Measurements from ENCODE around the gene MYH4. TPM values are rescaled to one million over a fixed set of nuclear protein-coding genes. Genes with fewer than 3 reads are reported as not detected.

The MYH4 gene
- total and polyA plus RNA-seq, 2 donors (not counting 3 experiments of a cell fraction or from before 2014, with no cell fraction given): not detected

DNA sequence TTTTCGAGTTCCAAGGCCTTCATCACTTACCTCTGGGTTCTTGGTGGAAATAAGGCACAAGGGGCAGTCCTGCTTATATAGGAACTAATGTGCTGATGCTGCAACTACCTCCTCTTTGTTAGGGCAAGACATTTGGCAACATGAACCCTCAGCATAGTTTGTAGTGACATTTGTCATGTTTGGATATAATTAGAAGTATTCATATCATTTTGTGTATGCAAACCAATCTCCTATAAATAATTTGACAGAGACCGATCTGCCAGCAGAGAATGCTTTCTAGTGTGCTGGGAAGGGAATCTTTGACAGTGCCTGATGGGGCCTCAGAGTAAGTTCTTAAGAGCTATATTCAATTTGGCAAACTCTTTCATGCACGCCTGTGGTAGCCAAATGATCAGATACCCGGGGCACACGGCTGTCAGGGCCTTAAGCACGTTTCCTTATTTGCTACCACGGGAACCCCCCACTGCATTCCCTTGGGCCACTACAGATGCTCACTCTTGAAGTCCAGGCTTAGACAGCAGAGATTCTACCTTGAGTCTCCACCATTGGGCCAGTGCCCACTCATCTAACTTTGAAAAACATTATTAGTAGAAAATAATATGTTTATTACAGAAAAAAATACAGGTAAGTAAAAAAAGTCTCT is 47.3 kb downstream of the MYH4 start, which contains the start of gene MYH8:
TSS of gene MYH8 (minus strand) at position 51 of the 643 bp plus-strand sequence. CDS start 1,723 bp downstream, outside the sequence.
- no TSS peak for BruUV-seq (replicated peaks)
- DNase-seq (ENCODE audit: low read depth, low spot score) (no peak), FAIRE-seq (no peak)
- H3K79me2 ChIP-seq (ENCODE audit: control insufficient read depth, insufficient read depth, low read length): no peaks in the 10 kb centered on the region
- no peaks in the 10 kb centered on the region for H3K4me1 ChIP-seq (ENCODE audit: control insufficient read depth, extremely low read depth, insufficient read depth, low read length)
- dilution Hi-C loops (cut with MboI; ENCODE audit: extremely low pct_ligation_motif_present, low sequenced_read_pairs): no loop called here
- intact Hi-C loops (cut with micrococcal nuclease): loop anchor here (5.0 kb wide), 1 partner anchor 130 kb away; no protein-coding TSS in a partner anchor
- H3K4me3 ChIP-seq (replicated peaks in 1 of 3; ENCODE audit: insufficient read depth in 1 of 3, low read depth in 1 of 3, low read length in 3 of 3): no peak within 1 kb of the TSS
- H4K20me1 ChIP-seq (replicated peaks; ENCODE audit: control insufficient read depth, extremely low read depth, insufficient read depth, low read length): no peaks in the 10 kb centered on the region
- H3K9ac ChIP-seq (replicated peaks; ENCODE audit: extremely low read depth, insufficient read depth, low read length): no peak within 1 kb of the TSS
- no peaks in the 10 kb centered on the region for H3K36me3 ChIP-seq (ENCODE audit: control insufficient read depth in 2 of 2, extremely low read depth in 1 of 2, insufficient read depth in 2 of 2, low read length in 2 of 2)
- H3K9me1 ChIP-seq (replicated peaks; ENCODE audit: control insufficient read depth, extremely low read depth, insufficient read depth, low read length): no peaks in the 10 kb centered on the region
- no peak within 1 kb of the TSS for H3K4me2 ChIP-seq (ENCODE audit: insufficient read depth, low read length)
- POLR2A ChIA-PET: no interaction called here
- no peak within 1 kb of the TSS for H3K27ac ChIP-seq (ENCODE audit: insufficient read depth, low read depth, low read length)
- H3K9me3 ChIP-seq (replicated peaks; ENCODE audit: control insufficient read depth, insufficient read depth, low read length): no peaks in the 10 kb centered on the region
- CTCF ChIA-PET: no interaction called here
- no peak for TF ChIP-seq POLR2A (IDR thresholded peaks at IDR 0.05; ENCODE audit: low read depth, low read length)
- no peaks in the 10 kb centered on the region for H3K27me3 ChIP-seq (ENCODE audit: control insufficient read depth in 2 of 2, insufficient read depth in 2 of 2, low read length in 2 of 2)
- no peak within 1 kb of the TSS for H2AFZ ChIP-seq (ENCODE audit: low read depth, low read length)

GRCh38 chr17:10421211-10421610 is 48.1 kb downstream of the MYH4 start:
- H3K9ac ChIP-seq (replicated peaks; ENCODE audit: extremely low read depth, insufficient read depth, low read length): no peak overlapping the region
- H3K27ac ChIP-seq (ENCODE audit: insufficient read depth, low read depth, low read length): no peak overlapping the region
- POLR2A ChIA-PET: no interaction called here
- no peaks in the 10 kb centered on the region for H3K79me2 ChIP-seq (ENCODE audit: control insufficient read depth, insufficient read depth, low read length)
- dilution Hi-C loops (cut with MboI; ENCODE audit: extremely low pct_ligation_motif_present, low sequenced_read_pairs): no loop called here
- FAIRE-seq (no peak), DNase-seq (ENCODE audit: low read depth, low spot score) (no peak)
- no peaks in the 10 kb centered on the region for H3K36me3 ChIP-seq (ENCODE audit: control insufficient read depth in 2 of 2, extremely low read depth in 1 of 2, insufficient read depth in 2 of 2, low read length in 2 of 2)
- no peak overlapping the region for H3K4me2 ChIP-seq (ENCODE audit: insufficient read depth, low read length)
- TF ChIP-seq MAX (IDR thresholded peaks at IDR 0.05; ENCODE audit: insufficient read depth, insufficient read length): no peak
- TF ChIP-seq MYC (IDR thresholded peaks at IDR 0.05; ENCODE audit: low read depth, low read length): no peak
- no peak for TF ChIP-seq GATA2 (IDR thresholded peaks at IDR 0.05; ENCODE audit: insufficient read depth, insufficient read length, low read depth, low read length)
- TF ChIP-seq JUN (IDR thresholded peaks at IDR 0.05; ENCODE audit: borderline replicate concordance, insufficient read depth, insufficient read length, low read depth): no peak
- no peaks in the 10 kb centered on the region for H4K20me1 ChIP-seq (replicated peaks; ENCODE audit: control insufficient read depth, extremely low read depth, insufficient read depth, low read length)
- H3K27me3 ChIP-seq (ENCODE audit: control insufficient read depth in 2 of 2, insufficient read depth in 2 of 2, low read length in 2 of 2): no peaks in the 10 kb centered on the region
- no peaks in the 10 kb centered on the region for H3K9me1 ChIP-seq (replicated peaks; ENCODE audit: control insufficient read depth, extremely low read depth, insufficient read depth, low read length)
- H3K4me1 ChIP-seq (ENCODE audit: control insufficient read depth, extremely low read depth, insufficient read depth, low read length): no peaks in the 10 kb centered on the region
- BruUV-seq (replicated peaks): no TSS peak
- no peak overlapping the region for H2AFZ ChIP-seq (ENCODE audit: low read depth, low read length)
- intact Hi-C loops (cut with micrococcal nuclease): loop anchor here (5.0 kb wide), 1 partner anchor 131 kb away; no protein-coding TSS in a partner anchor
- H3K9me3 ChIP-seq (replicated peaks; ENCODE audit: control insufficient read depth, insufficient read depth, low read length): no peaks in the 10 kb centered on the region
- no peak overlapping the region for H3K4me3 ChIP-seq (replicated peaks in 1 of 3; ENCODE audit: insufficient read depth in 1 of 3, low read depth in 1 of 3, low read length in 3 of 3)
- CTCF ChIA-PET: no interaction called here
